HepG2 (cell line): ENCODE measurements around the gene ERLEC1.
"Not testable (repeated sequence)": the region's sequence is repeated elsewhere in the genome, so short reads cannot be mapped to it uniquely, and the experiment has no call there.

ENCODE experiments used
- CREB1 ChIP-seq, 2 experiments: fragments of 450-650 bp in 1 of 2; IDR thresholded peaks; 2 replicates each; pipeline ENCODE4 v1.6.1; 2016 to 2017; ENCODE audit warnings: control low read depth in 1 of 2, mild to moderate bottlenecking in 1 of 2, missing compliant biosample characterization in 1 of 2, missing genetic modification characterization in 1 of 2
- CTCF ChIP-seq: sonication (generic); formaldehyde crosslinking; IDR thresholded peaks from 2 replicates; pipeline ENCODE4 v1.5.0; 2020; ENCODE audit warnings: mild to moderate bottlenecking, missing genetic modification reagents, moderate library complexity
- FLYWCH1 ChIP-seq: sonication (generic); formaldehyde crosslinking; IDR thresholded peaks from 2 replicates; pipeline ENCODE4 v1.8.1; 2023; ENCODE audit warnings: mild to moderate bottlenecking, missing genetic modification reagents
- FOXM1 ChIP-seq: sonication (generic); formaldehyde crosslinking; IDR thresholded peaks from 2 replicates; pipeline ENCODE4 v1.5.0; 2020; ENCODE audit warnings: missing genetic modification reagents
- HCFC1 ChIP-seq: fragments of 150-350 bp; IDR thresholded peaks from 2 replicates; pipeline ENCODE4 v1.6.1; 2014; ENCODE audit warnings: low read depth, low read length
- MAFK ChIP-seq, 2 experiments: IDR thresholded peaks in 1 of 2; conservative IDR thresholded peaks in 1 of 2; 2 replicates each; pipeline ENCODE4 v1.6.1; 2011; ENCODE audit warnings: improper control_type of control experiment in 2 of 2, low read length in 2 of 2
- MNT ChIP-seq: fragments of 450-650 bp; IDR thresholded peaks from 2 replicates; pipeline ENCODE4 v1.6.1; 2016
- MZF1 ChIP-seq: sonication (generic); formaldehyde crosslinking; IDR thresholded peaks from 2 replicates; pipeline ENCODE4 v1.8.1; 2023; ENCODE audit warnings: mild to moderate bottlenecking, missing genetic modification reagents, borderline replicate concordance
- SETDB1 ChIP-seq: sonication (generic); formaldehyde crosslinking; IDR thresholded peaks from 2 replicates; pipeline ENCODE4 v1.5.1; 2020; ENCODE audit warnings: missing genetic modification reagents, mild to moderate bottlenecking, borderline replicate concordance
- ZNF253 ChIP-seq: sonication (generic); formaldehyde crosslinking; IDR thresholded peaks from 2 replicates; pipeline ENCODE4 v1.8.0; 2022; ENCODE audit warnings: mild to moderate bottlenecking, missing genetic modification reagents, borderline replicate concordance
- ZNF687 ChIP-seq: sonication (generic); formaldehyde crosslinking; IDR thresholded peaks from 2 replicates; pipeline ENCODE4 v1.5.1; 2020; ENCODE audit warnings: mild to moderate bottlenecking, missing genetic modification reagents, moderate library complexity
- ZNF749 ChIP-seq: sonication (generic); formaldehyde crosslinking; IDR thresholded peaks from 2 replicates; pipeline ENCODE4 v1.8.0; 2022; ENCODE audit warnings: mild to moderate bottlenecking, missing genetic modification reagents, moderate library complexity, borderline replicate concordance

DNA sequence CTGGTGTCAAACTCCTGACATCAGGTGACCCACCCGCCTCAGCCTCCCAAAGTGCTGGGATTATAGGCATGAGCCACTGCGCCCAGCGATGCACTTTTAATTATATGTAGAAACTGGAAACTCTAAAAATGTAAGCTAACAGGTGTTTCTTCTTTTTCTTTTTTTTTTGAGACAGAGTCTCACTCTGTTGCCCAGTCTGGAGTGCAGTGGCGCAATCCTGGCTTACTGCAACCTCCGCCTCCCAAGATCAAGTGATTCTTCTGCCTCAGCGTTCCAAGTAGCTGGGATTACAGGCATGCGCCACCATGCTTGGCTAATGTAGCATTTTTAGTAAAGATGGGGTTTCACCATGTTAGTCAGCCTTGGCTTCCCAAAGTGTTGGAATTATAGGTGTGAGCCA lies 54.8 kb downstream of the ERLEC1 start:
- not testable (repeated sequence) for TF ChIP-seq SETDB1 (CRISPR knock-in tag); ZNF749; CTCF (CRISPR knock-in tag); MZF1 (CRISPR knock-in tag); FLYWCH1 (CRISPR knock-in tag); MNT; CREB1 (IDR thresholded peaks at IDR 0.05); CREB1 (CRISPR knock-in tag; IDR thresholded peaks at IDR 0.05); ZNF687; ZNF253 (CRISPR knock-in tag); FOXM1; MAFK (conservative IDR thresholded peaks at IDR 0.05 in 1 of 2, IDR thresholded peaks at IDR 0.05 in 1 of 2; ENCODE audit: low read length in 2 of 2); HCFC1
